Smooth muscle cell (in vitro differentiated cells): ENCODE measurements around the gene TLDC2. TPM values are rescaled to one million over a fixed set of nuclear protein-coding genes. Genes with fewer than 3 reads are reported as not detected.

Experiments
- DNase-seq: peaks from one replicate; lab custom pipeline; 2025; ENCODE audit not compliant: unreplicated experiment; lab: John Stamatoyannopoulos, UW
- H2AFZ ChIP-seq: fragments of 200-600 bp; sonication (generic); 2 replicates; pipeline ENCODE4 v1.6.0; 2016; ENCODE audit warnings: antibody characterized with exemption, low read depth, mild to moderate bottlenecking
- H3F3A ChIP-seq: fragments of 200-600 bp; sonication (generic); 2 replicates; pipeline ENCODE4 v1.6.0; 2017; ENCODE audit warnings: antibody characterized with exemption, low read depth
- H3K27ac ChIP-seq: fragments of 200-600 bp; sonication (generic); 2 replicates; pipeline ENCODE4 v1.5.1; 2016; ENCODE audit warnings: low read depth, mild to moderate bottlenecking
- H3K27me3 ChIP-seq: fragments of 200-600 bp; sonication (generic); 2 replicates; pipeline ENCODE4 v1.6.1; 2016; ENCODE audit warnings: low read depth, mild to moderate bottlenecking
- H3K36me3 ChIP-seq: fragments of 200-600 bp; sonication (generic); 2 replicates; pipeline ENCODE4 v1.5.1; 2016; ENCODE audit warnings: low read depth
- H3K4me1 ChIP-seq: fragments of 200-600 bp; sonication (generic); 2 replicates; pipeline ENCODE4 v1.5.1; 2016; ENCODE audit warnings: low read depth
- H3K4me2 ChIP-seq: fragments of 200-600 bp; sonication (generic); 2 replicates; pipeline ENCODE4 v1.6.0; 2016; ENCODE audit warnings: mild to moderate bottlenecking
- H3K4me3 ChIP-seq: fragments of 200-600 bp; sonication (generic); 2 replicates; pipeline ENCODE4 v1.5.1; 2016; ENCODE audit warnings: mild to moderate bottlenecking
- H3K79me2 ChIP-seq: fragments of 200-600 bp; sonication (generic); 2 replicates; pipeline ENCODE4 v1.6.0; 2016; ENCODE audit warnings: low read depth, mild to moderate bottlenecking
- H3K9ac ChIP-seq: fragments of 200-600 bp; sonication (generic); 2 replicates; pipeline ENCODE4 v1.6.0; 2016; ENCODE audit warnings: low read depth
- H3K9me3 ChIP-seq: fragments of 200-600 bp; sonication (generic); replicated peaks from 2 replicates; pipeline ENCODE4 v1.5.1; 2016; ENCODE audit warnings: low read depth
- H4K20me1 ChIP-seq: fragments of 200-600 bp; sonication (generic); 2 replicates; pipeline ENCODE4 v1.6.0; 2016; ENCODE audit warnings: low read depth
- WGBS: methylation state at CpG from one replicate; pipeline ENCODE4 v1.1.7; 2016; ENCODE audit warnings: low lambda C conversion rate; 5-methylcytosine and 5-hydroxymethylcytosine counted together
- polyA plus RNA-seq: library from polyadenylated mRNA; unstranded; fragments of >200 nt; fragmentation: Nextera tagmentation; extraction: Ambion mirVana; gene quantifications from 2 replicates; pipeline ENCODE4 v1.2.1, GENCODE V29; 2016
- total RNA-seq: library from RNA; depleted of rRNA; stranded (reverse); fragments of >200 nt; gene quantifications from 2 replicates; pipeline ENCODE4 v1.2.3, GENCODE V29; 2014
- TF ChIP-seq, protein P1 (sequence below): fragments of 200-600 bp; sonication (generic); IDR thresholded peaks from 2 replicates; pipeline ENCODE4 v1.5.1; 2017; ENCODE audit warnings: borderline replicate concordance, mild to moderate bottlenecking, antibody characterized with exemption; ENCODE audit not compliant: insufficient read depth, poor library complexity, severe bottlenecking

The TLDC2 gene
- total and polyA plus RNA-seq, 2 experiments from 2014 or later: not detected

DNA sequence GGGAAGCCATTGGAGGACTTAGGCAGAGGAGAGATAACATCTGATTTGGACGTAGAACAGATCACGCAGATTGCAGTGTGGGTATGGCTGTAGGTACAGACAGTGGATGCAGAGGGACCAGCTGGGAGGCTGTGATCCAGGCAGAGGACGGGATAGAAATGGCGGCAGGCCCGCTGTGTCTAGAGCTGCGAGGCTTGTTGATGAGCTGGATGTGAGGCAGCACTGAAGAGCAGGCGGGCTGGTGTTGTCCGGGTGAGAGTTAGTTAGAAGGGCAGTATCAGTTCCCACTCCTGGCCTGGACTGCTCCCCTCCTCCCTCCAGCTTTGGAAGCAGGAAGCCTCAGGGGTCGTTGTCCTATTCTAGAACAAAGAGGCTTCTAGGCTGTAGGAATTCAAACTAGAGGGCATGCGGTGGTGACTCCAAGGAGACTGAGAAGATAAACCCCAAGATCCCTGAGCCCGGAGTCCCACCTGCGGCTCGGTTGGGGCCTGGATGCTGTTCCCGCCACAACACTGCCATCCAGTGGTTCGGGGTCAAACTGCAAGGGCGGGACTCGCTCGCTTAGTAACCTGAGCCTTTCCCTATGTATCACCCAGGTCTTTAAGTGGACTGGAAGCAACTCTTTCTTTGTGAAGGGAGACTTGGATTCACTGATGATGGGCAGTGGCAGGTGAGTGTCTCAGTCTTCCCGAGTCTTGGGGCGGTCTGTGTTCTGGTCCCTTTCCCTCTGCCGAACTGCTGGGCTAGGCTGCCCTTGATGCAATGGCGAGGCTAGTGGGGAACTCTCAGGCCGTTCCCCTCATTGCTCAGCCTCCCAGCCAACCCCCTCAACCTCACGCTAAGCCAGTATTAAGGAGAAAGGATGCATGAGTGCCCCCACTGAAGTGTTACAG lies 11.2 kb downstream of the TLDC2 start:
- no peak overlapping the region for H3K27ac ChIP-seq
- H3K9ac ChIP-seq: no peak overlapping the region
- peak overlapping the region; percentile 11 for H2AFZ ChIP-seq
- H3K4me3 ChIP-seq: no peak overlapping the region
- H3K27me3 ChIP-seq: no peaks in the 10 kb centered on the region
- H3K9me3 ChIP-seq: no peaks in the 10 kb centered on the region
- WGBS: 32% methylated on average over 24 of the region's 24 CpGs
- peak; percentile 49 for DNase-seq
- TF ChIP-seq, protein P1, sequence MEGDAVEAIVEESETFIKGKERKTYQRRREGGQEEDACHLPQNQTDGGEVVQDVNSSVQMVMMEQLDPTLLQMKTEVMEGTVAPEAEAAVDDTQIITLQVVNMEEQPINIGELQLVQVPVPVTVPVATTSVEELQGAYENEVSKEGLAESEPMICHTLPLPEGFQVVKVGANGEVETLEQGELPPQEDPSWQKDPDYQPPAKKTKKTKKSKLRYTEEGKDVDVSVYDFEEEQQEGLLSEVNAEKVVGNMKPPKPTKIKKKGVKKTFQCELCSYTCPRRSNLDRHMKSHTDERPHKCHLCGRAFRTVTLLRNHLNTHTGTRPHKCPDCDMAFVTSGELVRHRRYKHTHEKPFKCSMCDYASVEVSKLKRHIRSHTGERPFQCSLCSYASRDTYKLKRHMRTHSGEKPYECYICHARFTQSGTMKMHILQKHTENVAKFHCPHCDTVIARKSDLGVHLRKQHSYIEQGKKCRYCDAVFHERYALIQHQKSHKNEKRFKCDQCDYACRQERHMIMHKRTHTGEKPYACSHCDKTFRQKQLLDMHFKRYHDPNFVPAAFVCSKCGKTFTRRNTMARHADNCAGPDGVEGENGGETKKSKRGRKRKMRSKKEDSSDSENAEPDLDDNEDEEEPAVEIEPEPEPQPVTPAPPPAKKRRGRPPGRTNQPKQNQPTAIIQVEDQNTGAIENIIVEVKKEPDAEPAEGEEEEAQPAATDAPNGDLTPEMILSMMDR: peak; percentile 91
- no peaks in the 10 kb centered on the region for H3K4me1 ChIP-seq
- H3F3A ChIP-seq: no peaks in the 10 kb centered on the region
- no peaks in the 10 kb centered on the region for H3K79me2 ChIP-seq
- H3K36me3 ChIP-seq: no peaks in the 10 kb centered on the region
- peak overlapping the region; percentile 12 for H3K4me2 ChIP-seq
- H4K20me1 ChIP-seq: no peaks in the 10 kb centered on the region

DNA sequence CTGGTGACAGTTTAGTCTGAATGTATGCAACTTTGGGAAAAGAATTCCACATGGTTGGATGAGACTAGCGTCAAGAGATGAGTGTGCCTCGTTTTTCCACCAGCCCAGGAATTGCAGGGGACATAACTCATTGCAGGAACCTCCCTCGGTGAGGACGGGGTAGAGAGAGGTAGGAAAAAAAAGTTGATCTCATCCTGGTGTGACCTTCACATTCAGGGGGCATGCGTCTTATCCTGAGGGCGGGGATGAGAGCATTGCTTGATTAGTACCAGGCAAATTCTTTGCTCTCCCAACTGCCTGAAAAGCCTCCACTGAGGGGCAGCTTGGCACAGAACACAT lies 11.8 kb downstream of the TLDC2 start:
- H3K27ac ChIP-seq: no peak overlapping the region
- no peaks in the 10 kb centered on the region for H4K20me1 ChIP-seq
- H3K79me2 ChIP-seq: no peaks in the 10 kb centered on the region
- no peaks in the 10 kb centered on the region for H3K4me1 ChIP-seq
- 63% methylated on average over 6 of the region's 6 CpGs for WGBS
- H3K9ac ChIP-seq: no peak overlapping the region
- no peaks in the 10 kb centered on the region for H3F3A ChIP-seq
- H2AFZ ChIP-seq: no peak overlapping the region
- DNase-seq: no peak
- no peak overlapping the region for H3K4me2 ChIP-seq
- no peaks in the 10 kb centered on the region for H3K9me3 ChIP-seq
- no peaks in the 10 kb centered on the region for H3K27me3 ChIP-seq
- TF ChIP-seq, protein P1: no peak
- no peaks in the 10 kb centered on the region for H3K36me3 ChIP-seq
- H3K4me3 ChIP-seq: no peak overlapping the region

DNA sequence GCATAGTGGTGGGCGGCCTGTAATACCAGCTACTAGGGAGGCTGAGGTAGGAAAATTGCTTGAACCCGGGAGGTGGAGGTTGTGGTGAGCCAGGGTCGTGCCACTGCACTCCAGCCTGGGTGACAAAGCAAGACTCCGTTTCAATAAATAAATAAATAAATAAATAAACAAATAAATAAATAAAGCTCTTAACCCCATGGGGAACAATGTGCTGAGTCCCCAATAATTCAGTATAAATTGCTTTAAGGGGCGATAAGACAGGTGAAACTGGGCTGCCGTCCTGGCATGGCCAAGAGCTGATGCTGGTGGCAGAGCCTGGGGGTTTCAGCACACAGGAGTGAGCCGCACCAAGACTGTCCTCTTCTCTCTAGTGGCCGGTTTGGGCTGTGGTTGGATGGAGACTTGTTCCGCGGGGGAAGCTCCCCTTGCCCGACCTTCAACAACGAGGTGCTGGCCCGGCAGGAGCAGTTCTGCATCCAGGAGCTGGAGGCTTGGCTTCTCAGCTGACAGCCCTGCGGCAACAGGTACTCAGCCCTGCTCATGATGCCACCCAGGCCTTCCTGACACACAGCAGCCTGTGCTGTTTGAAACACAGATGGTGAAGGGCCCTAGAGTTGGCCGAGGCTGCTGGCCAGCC lies 13.1 kb downstream of the TLDC2 start:
- no peaks in the 10 kb centered on the region for H3F3A ChIP-seq
- no peaks in the 10 kb centered on the region for H3K27me3 ChIP-seq
- no peaks in the 10 kb centered on the region for H3K36me3 ChIP-seq
- H2AFZ ChIP-seq: no peak overlapping the region
- H3K4me3 ChIP-seq: no peak overlapping the region
- no peak overlapping the region for H3K4me2 ChIP-seq
- no peaks in the 10 kb centered on the region for H4K20me1 ChIP-seq
- TF ChIP-seq, protein P1: no peak
- H3K79me2 ChIP-seq: no peaks in the 10 kb centered on the region
- 91% methylated on average over 15 of the region's 15 CpGs for WGBS
- H3K9me3 ChIP-seq: no peaks in the 10 kb centered on the region
- no peak overlapping the region for H3K9ac ChIP-seq
- no peaks in the 10 kb centered on the region for H3K4me1 ChIP-seq
- DNase-seq: no peak
- no peak overlapping the region for H3K27ac ChIP-seq
